Measurements from ENCODE around the gene ATAD3A.

The ATAD3A gene

DNA sequence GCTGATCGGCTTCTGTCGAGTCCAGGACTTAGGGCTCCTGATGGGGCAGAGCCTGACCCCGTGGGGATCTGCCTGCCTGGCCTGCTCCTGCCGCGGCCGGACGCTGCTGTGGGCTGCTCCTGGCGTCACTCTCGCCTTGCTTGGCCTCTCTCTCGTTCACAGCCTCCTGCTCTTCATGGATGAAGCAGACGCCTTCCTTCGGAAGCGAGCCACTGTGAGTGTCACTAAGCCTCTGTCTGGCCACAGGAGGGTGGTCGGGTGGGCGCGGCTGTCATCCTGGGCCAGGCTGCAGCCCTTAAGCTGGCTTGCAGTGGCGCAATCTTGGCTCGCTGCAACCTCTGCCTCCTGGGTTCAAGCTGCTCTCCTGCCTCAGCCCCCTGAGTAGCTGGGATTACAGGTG lies 24.3 kb upstream of the ATAD3A start:
- H3K4me2 ChIP-seq (ENCODE audit: low read depth, low read length, poor library complexity, severe bottlenecking), result no peak overlapping the region
- no peak overlapping the region for H3K27ac ChIP-seq (ENCODE audit: low read depth, low read length)
- no peaks in the 10 kb centered on the region for H3K27me3 ChIP-seq (ENCODE audit: low read length)
- no peaks in the 10 kb centered on the region for H4K20me1 ChIP-seq (ENCODE audit: low read depth, low read length)
- H2AFZ ChIP-seq (ENCODE audit: low read depth, low read length, severe bottlenecking), result no peak overlapping the region
- H3K9me2 ChIP-seq (replicated peaks; ENCODE audit: insufficient read depth, low read length), result no peaks in the 10 kb centered on the region
- H3K9ac ChIP-seq (ENCODE audit: low read length), result no peak overlapping the region
- no peak overlapping the region for H3K4me3 ChIP-seq (ENCODE audit: insufficient read depth, low read length, poor library complexity, severe bottlenecking)
- no peak for TF ChIP-seq EZH2phosphoT487 (conservative IDR thresholded peaks at IDR 0.05; ENCODE audit: low read length)
- TF ChIP-seq, protein P1, sequence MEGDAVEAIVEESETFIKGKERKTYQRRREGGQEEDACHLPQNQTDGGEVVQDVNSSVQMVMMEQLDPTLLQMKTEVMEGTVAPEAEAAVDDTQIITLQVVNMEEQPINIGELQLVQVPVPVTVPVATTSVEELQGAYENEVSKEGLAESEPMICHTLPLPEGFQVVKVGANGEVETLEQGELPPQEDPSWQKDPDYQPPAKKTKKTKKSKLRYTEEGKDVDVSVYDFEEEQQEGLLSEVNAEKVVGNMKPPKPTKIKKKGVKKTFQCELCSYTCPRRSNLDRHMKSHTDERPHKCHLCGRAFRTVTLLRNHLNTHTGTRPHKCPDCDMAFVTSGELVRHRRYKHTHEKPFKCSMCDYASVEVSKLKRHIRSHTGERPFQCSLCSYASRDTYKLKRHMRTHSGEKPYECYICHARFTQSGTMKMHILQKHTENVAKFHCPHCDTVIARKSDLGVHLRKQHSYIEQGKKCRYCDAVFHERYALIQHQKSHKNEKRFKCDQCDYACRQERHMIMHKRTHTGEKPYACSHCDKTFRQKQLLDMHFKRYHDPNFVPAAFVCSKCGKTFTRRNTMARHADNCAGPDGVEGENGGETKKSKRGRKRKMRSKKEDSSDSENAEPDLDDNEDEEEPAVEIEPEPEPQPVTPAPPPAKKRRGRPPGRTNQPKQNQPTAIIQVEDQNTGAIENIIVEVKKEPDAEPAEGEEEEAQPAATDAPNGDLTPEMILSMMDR (IDR thresholded peaks at IDR 0.05; ENCODE audit: insufficient read depth, low read length, poor library complexity, severe bottlenecking), result no peak
- H3K36me3 ChIP-seq (ENCODE audit: low read length), result peaks cover 4% of the 10 kb centered on the region; the same call in 1 of the 2 replicates
- no peaks in the 10 kb centered on the region for H3K9me3 ChIP-seq (ENCODE audit: insufficient read depth, low read length)
- H3F3A ChIP-seq (ENCODE audit: insufficient read depth), result no peaks in the 10 kb centered on the region
- no peaks in the 10 kb centered on the region for H3K79me2 ChIP-seq (ENCODE audit: insufficient read depth, low read length)

DNA sequence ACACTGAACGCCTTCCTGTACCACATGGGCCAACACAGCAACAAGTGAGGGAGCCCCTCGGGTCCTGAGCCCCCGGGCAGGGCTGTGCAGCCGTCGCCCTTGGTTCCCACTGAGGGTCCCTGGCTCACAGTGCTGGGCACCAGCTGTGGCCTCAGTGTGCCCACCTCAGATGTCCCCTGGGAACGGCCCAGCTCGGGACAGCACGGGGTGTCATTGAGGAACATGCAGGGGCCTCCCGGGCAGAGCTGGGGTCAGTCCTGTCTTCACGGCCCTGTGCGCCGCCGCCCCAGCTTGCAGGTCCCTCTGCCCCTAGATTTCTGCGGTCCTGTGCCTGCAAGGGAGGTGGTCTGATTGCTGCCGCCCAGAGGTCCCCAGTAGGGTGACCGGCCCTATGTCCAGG lies 22.7 kb upstream of the ATAD3A start:
- H3K36me3 ChIP-seq (ENCODE audit: low read length), result peaks cover 4% of the 10 kb centered on the region; the same call in 1 of the 2 replicates
- no peaks in the 10 kb centered on the region for H3K79me2 ChIP-seq (ENCODE audit: insufficient read depth, low read length)
- no peak overlapping the region for H3K9ac ChIP-seq (ENCODE audit: low read length)
- H4K20me1 ChIP-seq (ENCODE audit: low read depth, low read length), result no peaks in the 10 kb centered on the region
- no peaks in the 10 kb centered on the region for H3K9me3 ChIP-seq (ENCODE audit: insufficient read depth, low read length)
- no peak overlapping the region for H2AFZ ChIP-seq (ENCODE audit: low read depth, low read length, severe bottlenecking)
- no peaks in the 10 kb centered on the region for H3K9me2 ChIP-seq (replicated peaks; ENCODE audit: insufficient read depth, low read length)
- no peaks in the 10 kb centered on the region for H3F3A ChIP-seq (ENCODE audit: insufficient read depth)
- no peak overlapping the region for H3K27ac ChIP-seq (ENCODE audit: low read depth, low read length)
- no peak overlapping the region for H3K4me2 ChIP-seq (ENCODE audit: low read depth, low read length, poor library complexity, severe bottlenecking)
- no peak overlapping the region for H3K4me3 ChIP-seq (ENCODE audit: insufficient read depth, low read length, poor library complexity, severe bottlenecking)
- no peaks in the 10 kb centered on the region for H3K27me3 ChIP-seq (ENCODE audit: low read length)
- TF ChIP-seq EZH2phosphoT487 (conservative IDR thresholded peaks at IDR 0.05; ENCODE audit: low read length), result no peak
- TF ChIP-seq, protein P1 (IDR thresholded peaks at IDR 0.05; ENCODE audit: insufficient read depth, low read length, poor library complexity, severe bottlenecking), result no peak

DNA sequence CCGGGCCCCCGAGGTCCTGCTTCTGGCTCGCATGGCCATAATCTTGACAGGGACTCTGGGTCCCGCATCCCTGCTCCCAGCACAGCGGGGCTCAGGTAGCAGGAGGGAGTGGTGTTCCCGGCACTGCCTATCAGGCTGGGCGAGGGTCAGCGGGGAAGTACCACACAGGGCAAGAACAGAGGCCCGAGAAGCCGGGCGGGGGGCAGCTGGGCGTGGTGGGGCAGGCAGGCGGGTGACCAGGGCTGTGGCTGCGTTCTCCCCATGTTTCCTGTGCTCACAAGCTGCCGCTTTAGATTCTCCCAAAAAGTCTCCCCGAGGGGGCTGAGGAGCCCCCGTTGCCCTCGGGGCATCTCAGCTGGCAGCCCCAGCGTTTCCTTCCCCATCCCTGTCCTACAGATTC lies 22.1 kb upstream of the ATAD3A start:
- no peaks in the 10 kb centered on the region for H3K79me2 ChIP-seq (ENCODE audit: insufficient read depth, low read length)
- peaks cover 4% of the 10 kb centered on the region; the same call in 1 of the 2 replicates for H3K36me3 ChIP-seq (ENCODE audit: low read length)
- no peaks in the 10 kb centered on the region for H3K27me3 ChIP-seq (ENCODE audit: low read length)
- no peak overlapping the region for H3K27ac ChIP-seq (ENCODE audit: low read depth, low read length)
- no peaks in the 10 kb centered on the region for H4K20me1 ChIP-seq (ENCODE audit: low read depth, low read length)
- no peak for TF ChIP-seq EZH2phosphoT487 (conservative IDR thresholded peaks at IDR 0.05; ENCODE audit: low read length)
- TF ChIP-seq, protein P1 (IDR thresholded peaks at IDR 0.05; ENCODE audit: insufficient read depth, low read length, poor library complexity, severe bottlenecking), result no peak
- H2AFZ ChIP-seq (ENCODE audit: low read depth, low read length, severe bottlenecking), result no peak overlapping the region
- H3K9me2 ChIP-seq (replicated peaks; ENCODE audit: insufficient read depth, low read length), result no peaks in the 10 kb centered on the region
- no peak overlapping the region for H3K4me2 ChIP-seq (ENCODE audit: low read depth, low read length, poor library complexity, severe bottlenecking)
- H3K9me3 ChIP-seq (ENCODE audit: insufficient read depth, low read length), result no peaks in the 10 kb centered on the region
- no peaks in the 10 kb centered on the region for H3F3A ChIP-seq (ENCODE audit: insufficient read depth)
- H3K9ac ChIP-seq (ENCODE audit: low read length), result no peak overlapping the region
- no peak overlapping the region for H3K4me3 ChIP-seq (ENCODE audit: insufficient read depth, low read length, poor library complexity, severe bottlenecking)

Data from SU-DHL-6 (cell line).